EH (cell line): ENCODE measurements around the gene GPALPP1.
A peak's percentile ranks its signal among the peaks of the same experiment; 100 is the strongest.
"Not testable (repeated sequence)": the region's sequence is repeated elsewhere in the genome, so short reads cannot be mapped to it uniquely, and the experiment has no call there.

ENCODE experiments used
- DNase-seq: peaks from one replicate; pipeline ENCODE4 v3.0.0-alpha.2; 2015; ENCODE audit warnings: low read depth

Gene GPALPP1

GRCh38 chr13:45007225-45007624, 17.9 kb downstream of the GPALPP1 start:
- DNase-seq, result no peak

GRCh38 chr13:45007823-45008222, 18.5 kb downstream of the GPALPP1 start:
- DNase-seq, result no peak

GRCh38 chr13:45011198-45011597, 21.9 kb downstream of the GPALPP1 start:
- no peak for DNase-seq

GRCh38 chr13:45015300-45015699, 26.0 kb downstream of the GPALPP1 start:
- DNase-seq, result no peak

- DNase-seq, result no peak
These were observed 27.6 kb downstream of the GPALPP1 start for GRCh38 chr13:45016792-45017425.

GRCh38 chr13:45019981-45020380, 30.6 kb downstream of the GPALPP1 start:
- not testable (repeated sequence) for DNase-seq

- DNase-seq, result no peak
These were observed 31.9 kb downstream of the GPALPP1 start for GRCh38 chr13:45021250-45021649.

- DNase-seq, result no peak
These were observed 35.5 kb downstream of the GPALPP1 start for GRCh38 chr13:45024847-45025246.

GRCh38 chr13:45034342-45034741, 45.0 kb downstream of the GPALPP1 start:
- no peak for DNase-seq

- no peak for DNase-seq
These were observed 46.9 kb downstream of the GPALPP1 start for GRCh38 chr13:45036206-45036605.

GRCh38 chr13:45040173-45040572, 50.8 kb downstream of the GPALPP1 start:
- DNase-seq, result no peak

GRCh38 chr13:45040622-45041021, 51.3 kb downstream of the GPALPP1 start:
- DNase-seq, result no peak

- peak; percentile 23 for DNase-seq
These were observed 53.2 kb downstream of the GPALPP1 start for GRCh38 chr13:45042539-45042938.

- no peak for DNase-seq
These were observed 57.1 kb downstream of the GPALPP1 start for GRCh38 chr13:45046445-45046844.

GRCh38 chr13:45047394-45048310, 58.3 kb downstream of the GPALPP1 start:
- peak; percentile 85 for DNase-seq

GRCh38 chr13:45048890-45049407, 59.6 kb downstream of the GPALPP1 start:
- DNase-seq, result no peak

- DNase-seq, result no peak
These were observed 60.1 kb downstream of the GPALPP1 start for GRCh38 chr13:45049478-45049877.

GRCh38 chr13:45051315-45051714, 62.0 kb downstream of the GPALPP1 start:
- DNase-seq, result no peak

GRCh38 chr13:45055198-45055901, 66.0 kb downstream of the GPALPP1 start:
- peak; percentile 91 for DNase-seq

- peak; percentile 63 for DNase-seq
These were observed 66.7 kb downstream of the GPALPP1 start for GRCh38 chr13:45055902-45056648.

GRCh38 chr13:45060062-45060461, 70.7 kb downstream of the GPALPP1 start:
- no peak for DNase-seq
